Osteocyte (in vitro differentiated cells): Measurements from ENCODE around the gene ZNF273. TPM values are rescaled to one million over a fixed set of nuclear protein-coding genes. Genes with fewer than 3 reads are reported as not detected.

Experiments
- DNase-seq: peaks from one replicate; pipeline ENCODE4 v3.0.0; 2021; ENCODE audit warnings: mixed read lengths; ENCODE audit not compliant: unreplicated experiment; ENCODE audit errors: extremely low spot score
- H3K27ac Mint-ChIP-seq: one replicate; pipeline ENCODE4 v1.8.0; 2021; ENCODE audit warnings: mild to moderate bottlenecking, mixed read lengths; ENCODE audit not compliant: unreplicated experiment
- H3K27me3 Mint-ChIP-seq: one replicate; pipeline ENCODE4 v1.8.0; 2021; ENCODE audit warnings: mixed read lengths; ENCODE audit not compliant: unreplicated experiment
- H3K36me3 Mint-ChIP-seq: one replicate; pipeline ENCODE4 v1.8.0; 2021; ENCODE audit warnings: mixed read lengths; ENCODE audit not compliant: unreplicated experiment
- H3K4me1 Mint-ChIP-seq: one replicate; pipeline ENCODE4 v1.8.0; 2021; ENCODE audit warnings: mixed read lengths; ENCODE audit not compliant: unreplicated experiment
- H3K4me3 Mint-ChIP-seq: one replicate; pipeline ENCODE4 v1.8.0; 2021; ENCODE audit warnings: mild to moderate bottlenecking, moderate library complexity, mixed read lengths; ENCODE audit not compliant: unreplicated experiment
- H3K9me3 Mint-ChIP-seq: one replicate; pipeline ENCODE4 v1.8.0; 2021; ENCODE audit warnings: mixed read lengths; ENCODE audit not compliant: unreplicated experiment
- total RNA-seq: library from RNA; stranded (reverse); gene quantifications from 2 replicates; pipeline ENCODE4 v1.2.1, GENCODE V29; 2021
- TF ChIP-seq, protein P1 (sequence below): fragments of 200-600 bp; sonication (generic); IDR thresholded peaks from 2 replicates; pipeline ENCODE4 v1.5.0; 2021; ENCODE audit warnings: antibody characterized with exemption, mild to moderate bottlenecking, moderate library complexity

ZNF273 gene
- total RNA-seq, 1 donor from 2014 or later, result 1.8 TPM

DNA sequence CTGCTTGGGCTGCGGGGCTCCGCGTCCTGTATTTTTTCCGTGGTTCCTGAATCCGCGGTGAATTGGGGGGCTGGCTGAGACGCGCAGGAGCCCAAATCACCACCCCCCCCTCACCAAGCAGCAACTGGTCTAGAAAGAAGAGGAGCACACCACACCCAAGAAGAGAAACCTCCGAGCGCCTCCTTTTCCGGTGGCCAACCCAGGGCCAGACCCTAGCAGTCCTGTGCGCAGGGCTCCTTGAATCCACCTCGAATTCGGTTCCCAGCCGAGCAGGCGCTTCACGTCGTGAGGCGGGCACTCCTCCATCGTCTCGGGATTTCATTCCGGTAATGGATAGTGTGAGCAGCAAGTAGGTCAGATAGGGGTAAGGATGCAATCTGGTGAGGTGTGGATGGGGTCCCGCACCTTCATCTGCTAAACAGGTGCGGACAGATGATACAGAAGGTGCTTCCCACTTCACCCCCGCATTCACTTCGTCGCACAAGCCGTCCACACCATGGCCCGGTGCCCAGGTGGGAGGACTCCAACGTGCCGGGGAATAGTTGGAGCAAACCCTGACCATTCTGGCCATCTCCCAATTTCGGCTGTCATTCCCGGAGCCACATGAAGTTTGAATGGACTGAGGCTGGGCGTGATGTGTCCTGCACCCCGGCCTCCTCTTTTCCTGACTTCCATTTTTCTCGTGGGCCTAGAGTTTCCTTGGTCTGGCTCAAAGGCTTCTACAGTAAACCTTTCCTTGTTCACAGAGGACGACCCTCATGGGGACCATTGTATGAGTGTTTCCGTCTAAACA lies 19.8 kb upstream of the ZNF273 start:
- no peaks in the 10 kb centered on the region for H3K36me3 Mint-ChIP-seq
- peaks cover 4% of the 10 kb centered on the region for H3K4me1 Mint-ChIP-seq
- H3K4me3 Mint-ChIP-seq, result no peak overlapping the region
- H3K27me3 Mint-ChIP-seq, result peaks cover 18% of the 10 kb centered on the region
- TF ChIP-seq, protein P1, sequence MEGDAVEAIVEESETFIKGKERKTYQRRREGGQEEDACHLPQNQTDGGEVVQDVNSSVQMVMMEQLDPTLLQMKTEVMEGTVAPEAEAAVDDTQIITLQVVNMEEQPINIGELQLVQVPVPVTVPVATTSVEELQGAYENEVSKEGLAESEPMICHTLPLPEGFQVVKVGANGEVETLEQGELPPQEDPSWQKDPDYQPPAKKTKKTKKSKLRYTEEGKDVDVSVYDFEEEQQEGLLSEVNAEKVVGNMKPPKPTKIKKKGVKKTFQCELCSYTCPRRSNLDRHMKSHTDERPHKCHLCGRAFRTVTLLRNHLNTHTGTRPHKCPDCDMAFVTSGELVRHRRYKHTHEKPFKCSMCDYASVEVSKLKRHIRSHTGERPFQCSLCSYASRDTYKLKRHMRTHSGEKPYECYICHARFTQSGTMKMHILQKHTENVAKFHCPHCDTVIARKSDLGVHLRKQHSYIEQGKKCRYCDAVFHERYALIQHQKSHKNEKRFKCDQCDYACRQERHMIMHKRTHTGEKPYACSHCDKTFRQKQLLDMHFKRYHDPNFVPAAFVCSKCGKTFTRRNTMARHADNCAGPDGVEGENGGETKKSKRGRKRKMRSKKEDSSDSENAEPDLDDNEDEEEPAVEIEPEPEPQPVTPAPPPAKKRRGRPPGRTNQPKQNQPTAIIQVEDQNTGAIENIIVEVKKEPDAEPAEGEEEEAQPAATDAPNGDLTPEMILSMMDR, result no peak
- H3K27ac Mint-ChIP-seq, result no peak overlapping the region
- peak; percentile 80 for DNase-seq
- H3K9me3 Mint-ChIP-seq, result peaks cover 12% of the 10 kb centered on the region

DNA sequence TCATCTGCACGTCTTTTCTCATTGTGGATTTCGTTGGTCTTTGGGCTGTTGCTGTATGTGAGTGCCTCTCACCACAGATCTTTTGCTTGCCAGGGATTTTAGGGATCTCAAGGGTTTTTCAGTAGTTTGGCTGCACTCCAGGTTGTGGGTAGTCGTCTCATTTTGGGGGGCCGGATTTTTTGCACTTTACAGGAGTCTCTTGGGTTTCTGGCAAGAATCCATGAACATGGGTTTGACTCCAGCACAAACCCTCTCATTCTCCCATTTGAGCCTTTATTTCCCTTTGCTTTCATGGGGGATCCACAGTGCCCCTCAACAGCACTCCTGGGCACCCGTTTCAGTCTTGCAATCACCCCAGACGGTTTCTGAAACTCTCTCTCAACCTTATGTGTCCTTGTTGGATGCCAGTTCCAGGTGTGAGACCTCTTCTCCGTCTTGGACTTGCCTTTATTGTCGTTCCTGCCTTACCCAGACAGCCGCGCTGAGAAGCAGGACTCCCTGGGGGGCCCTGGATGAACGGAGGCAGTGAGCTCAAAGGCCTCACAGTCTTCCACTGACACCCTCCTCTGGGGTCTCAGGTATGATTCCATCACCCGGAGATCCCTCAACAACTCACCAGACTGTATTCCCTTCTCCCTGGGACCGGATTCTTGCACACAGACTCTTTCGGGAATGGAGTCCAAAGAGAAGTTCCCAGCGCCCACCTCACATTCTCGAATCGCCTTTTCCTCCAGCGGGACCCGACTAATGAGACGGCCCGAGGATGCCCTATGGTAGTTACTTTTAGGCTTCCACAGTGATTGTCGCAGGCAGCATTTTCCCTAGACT lies 18.8 kb upstream of the ZNF273 start:
- Mint-ChIP-seq H3K27me3 (peaks cover 23% of the 10 kb centered on the region), H3K4me3 (no peak overlapping the region), H3K4me1 (peaks cover 10% of the 10 kb centered on the region), H3K36me3 (no peaks in the 10 kb centered on the region), H3K9me3 (peaks cover 5% of the 10 kb centered on the region), H3K27ac (no peak overlapping the region)
- peak; percentile 65 for DNase-seq
- TF ChIP-seq, protein P1, result no peak

DNA sequence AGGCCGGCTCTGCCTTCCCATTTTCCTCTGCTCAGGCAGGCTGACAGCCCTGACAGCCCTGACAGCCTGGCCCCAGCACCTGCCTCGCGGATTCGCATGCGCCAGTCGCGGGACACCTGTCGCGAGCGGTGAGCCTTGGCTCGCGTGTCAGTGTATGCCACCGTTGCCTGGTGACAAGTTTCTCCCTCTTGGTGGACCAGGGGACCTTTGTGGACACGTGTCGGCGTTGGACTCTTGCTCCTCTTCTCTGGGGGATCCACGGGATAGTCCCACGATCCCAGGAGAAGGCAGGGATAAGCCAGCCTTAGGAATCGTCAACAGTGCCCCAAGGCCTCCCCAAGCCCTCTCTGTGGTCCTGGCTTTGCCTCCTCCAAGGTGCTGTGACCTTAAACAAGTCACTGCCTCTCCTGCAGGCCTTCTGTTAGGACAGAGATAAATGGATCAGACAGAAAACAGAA lies 18.1 kb upstream of the ZNF273 start:
- H3K36me3 Mint-ChIP-seq, result no peaks in the 10 kb centered on the region
- H3K9me3 Mint-ChIP-seq, result peaks cover 5% of the 10 kb centered on the region
- DNase-seq, result peak; percentile 83
- no peak overlapping the region for H3K4me3 Mint-ChIP-seq
- H3K27me3 Mint-ChIP-seq, result peaks cover 26% of the 10 kb centered on the region
- peaks cover 10% of the 10 kb centered on the region for H3K4me1 Mint-ChIP-seq
- H3K27ac Mint-ChIP-seq, result no peak overlapping the region
- TF ChIP-seq, protein P1, result no peak

DNA sequence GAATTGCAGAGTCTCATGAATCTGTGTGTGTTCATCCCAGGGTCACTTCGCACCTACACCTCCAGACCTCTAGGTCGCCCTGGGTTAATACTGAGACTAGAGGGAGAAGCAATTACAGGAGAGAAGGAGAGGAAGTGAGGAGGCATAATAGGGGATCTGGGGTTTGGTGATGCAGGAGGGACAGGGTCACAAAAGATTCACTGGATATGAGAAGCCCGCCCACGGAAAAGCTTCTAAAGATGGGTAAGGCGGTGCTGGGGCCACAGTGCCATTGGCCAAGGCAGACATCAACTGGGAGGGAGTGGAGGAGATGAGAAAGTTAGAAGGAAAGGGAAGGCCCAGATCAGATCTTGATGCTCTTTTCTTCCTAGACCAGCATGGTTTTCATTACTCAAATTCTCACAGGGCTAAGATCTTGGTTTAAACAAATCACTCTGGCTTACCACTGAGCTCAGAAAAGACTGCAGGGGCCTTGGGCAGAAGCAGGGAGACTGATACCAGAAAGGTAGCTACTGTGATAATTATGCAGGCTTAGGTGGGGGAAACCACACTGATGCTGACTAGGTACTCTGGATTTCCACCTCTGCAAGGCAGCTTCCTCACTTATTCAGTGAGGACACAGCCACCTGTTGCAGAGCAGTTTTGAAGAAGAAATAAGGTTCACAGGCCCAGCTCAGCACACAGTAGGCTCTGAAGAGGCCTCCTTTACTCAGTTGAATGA lies 17.4 kb upstream of the ZNF273 start:
- peak; percentile 60 for DNase-seq
- H3K27me3 Mint-ChIP-seq, result peaks cover 26% of the 10 kb centered on the region

More for the DNA sequence above, 17.4 kb upstream of the ZNF273 start:
- no peaks in the 10 kb centered on the region for H3K36me3 Mint-ChIP-seq
- H3K4me1 Mint-ChIP-seq, result peaks cover 10% of the 10 kb centered on the region
- peaks cover 5% of the 10 kb centered on the region for H3K9me3 Mint-ChIP-seq
- H3K4me3 Mint-ChIP-seq, result no peak overlapping the region
- TF ChIP-seq, protein P1, result no peak
- no peak overlapping the region for H3K27ac Mint-ChIP-seq
